ENCODE results near the gene POU2F1. TPM values are rescaled to one million over a fixed set of nuclear protein-coding genes. Genes with fewer than 3 reads are reported as not detected.

Gene POU2F1
- polyA plus RNA-seq, 1 donor (not counting 4 experiments of a cell fraction or from before 2014, with no cell fraction given), result 3.2 TPM

DNA sequence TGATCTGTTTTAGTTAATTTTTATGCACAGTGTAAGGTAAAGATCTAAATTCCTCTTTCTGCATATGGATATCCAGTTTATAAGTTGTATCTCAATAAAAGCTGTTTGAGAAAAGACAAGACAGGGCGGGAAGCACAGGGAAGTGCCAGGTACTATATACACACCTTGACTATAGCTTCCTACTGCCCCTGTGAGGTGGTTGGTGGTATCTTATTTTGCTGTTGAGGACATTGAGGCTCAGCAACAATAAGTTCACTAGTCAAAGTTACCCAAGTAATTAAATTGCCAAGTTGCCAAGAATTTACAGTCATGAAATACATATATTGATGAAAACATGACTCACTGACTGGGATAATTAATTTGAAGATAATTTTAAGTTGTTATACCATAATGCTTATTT is 188.5 kb downstream of the POU2F1 start:
- H4K20me1 ChIP-seq (ENCODE audit: control insufficient read depth, extremely low read depth, insufficient read depth, low read length), result no peaks in the 10 kb centered on the region
- dilution Hi-C loops (cut with MboI; ENCODE audit: extremely low pct_ligation_motif_present, low sequenced_read_pairs), result no loop called here
- TF ChIP-seq EZH2 (IDR thresholded peaks at IDR 0.05; ENCODE audit: low read length), result no peak
- TF ChIP-seq, protein P1, sequence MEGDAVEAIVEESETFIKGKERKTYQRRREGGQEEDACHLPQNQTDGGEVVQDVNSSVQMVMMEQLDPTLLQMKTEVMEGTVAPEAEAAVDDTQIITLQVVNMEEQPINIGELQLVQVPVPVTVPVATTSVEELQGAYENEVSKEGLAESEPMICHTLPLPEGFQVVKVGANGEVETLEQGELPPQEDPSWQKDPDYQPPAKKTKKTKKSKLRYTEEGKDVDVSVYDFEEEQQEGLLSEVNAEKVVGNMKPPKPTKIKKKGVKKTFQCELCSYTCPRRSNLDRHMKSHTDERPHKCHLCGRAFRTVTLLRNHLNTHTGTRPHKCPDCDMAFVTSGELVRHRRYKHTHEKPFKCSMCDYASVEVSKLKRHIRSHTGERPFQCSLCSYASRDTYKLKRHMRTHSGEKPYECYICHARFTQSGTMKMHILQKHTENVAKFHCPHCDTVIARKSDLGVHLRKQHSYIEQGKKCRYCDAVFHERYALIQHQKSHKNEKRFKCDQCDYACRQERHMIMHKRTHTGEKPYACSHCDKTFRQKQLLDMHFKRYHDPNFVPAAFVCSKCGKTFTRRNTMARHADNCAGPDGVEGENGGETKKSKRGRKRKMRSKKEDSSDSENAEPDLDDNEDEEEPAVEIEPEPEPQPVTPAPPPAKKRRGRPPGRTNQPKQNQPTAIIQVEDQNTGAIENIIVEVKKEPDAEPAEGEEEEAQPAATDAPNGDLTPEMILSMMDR (optimal IDR thresholded peaks at IDR 0.05 in 1 of 3, IDR thresholded peaks at IDR 0.05 in 1 of 3, conservative IDR thresholded peaks at IDR 0.05 in 1 of 3; ENCODE audit: extremely low read depth in 1 of 3, insufficient read depth in 2 of 3, low read length in 3 of 3), result peak; percentile 11 to 60 (median 16)
- FAIRE-seq (no peak), DNase-seq (ENCODE audit: low read depth, low spot score) (no peak)
- H3K4me2 ChIP-seq (ENCODE audit: control insufficient read depth, extremely low read depth, insufficient read depth, low read depth, low read length), result no peak overlapping the region
- H3K79me2 ChIP-seq (ENCODE audit: control insufficient read depth, insufficient read depth, low read length), result no peaks in the 10 kb centered on the region
- no peaks in the 10 kb centered on the region for H3K4me1 ChIP-seq (ENCODE audit: control insufficient read depth, extremely low read depth, insufficient read depth, low read length)
- H3K4me3 ChIP-seq (ENCODE audit: control insufficient read depth in 2 of 3, extremely low read depth in 1 of 3, insufficient read depth in 2 of 3, low read depth in 1 of 3, low read length in 3 of 3), result no peak overlapping the region
- peaks cover 1 to 6% of the 10 kb centered on the region in 2 experiments for H3K36me3 ChIP-seq (ENCODE audit: control insufficient read depth in 2 of 2, extremely low read depth in 1 of 2, insufficient read depth in 2 of 2, low read length in 2 of 2)
- no peaks in the 10 kb centered on the region for H3K9me1 ChIP-seq (ENCODE audit: control insufficient read depth, extremely low read depth, insufficient read depth, low read length)
- H2AFZ ChIP-seq (ENCODE audit: control insufficient read depth, low read length), result no peak overlapping the region
- H3K9ac ChIP-seq (ENCODE audit: control insufficient read depth, extremely low read depth, insufficient read depth, low read length), result no peak overlapping the region
- H3K9me3 ChIP-seq (ENCODE audit: control insufficient read depth, low read depth, low read length), result no peaks in the 10 kb centered on the region
- no peak overlapping the region for H3K27ac ChIP-seq (ENCODE audit: control insufficient read depth, insufficient read depth, low read length)
- no peaks in the 10 kb centered on the region for H3K27me3 ChIP-seq (ENCODE audit: control insufficient read depth, extremely low read depth, insufficient read depth, low read length)

DNA sequence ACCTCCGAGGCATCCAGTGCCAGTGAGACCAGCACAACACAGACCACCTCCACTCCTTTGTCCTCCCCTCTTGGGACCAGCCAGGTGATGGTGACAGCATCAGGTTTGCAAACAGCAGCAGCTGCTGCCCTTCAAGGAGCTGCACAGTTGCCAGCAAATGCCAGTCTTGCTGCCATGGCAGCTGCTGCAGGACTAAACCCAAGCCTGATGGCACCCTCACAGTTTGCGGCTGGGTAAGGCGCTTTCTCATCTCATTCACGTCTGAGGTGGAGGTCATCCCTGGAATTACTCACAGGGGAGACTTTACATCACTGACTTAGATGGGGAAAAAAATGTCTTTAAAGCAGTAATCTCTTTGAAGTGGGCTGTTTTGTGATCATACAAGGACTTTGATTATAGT is 191.4 kb downstream of the POU2F1 start:
- no peak overlapping the region for H2AFZ ChIP-seq (ENCODE audit: control insufficient read depth, low read length)

More for the DNA sequence above, 191.4 kb downstream of the POU2F1 start:
- DNase-seq (ENCODE audit: low read depth, low spot score) (no peak), FAIRE-seq (no peak)
- no peaks in the 10 kb centered on the region for H4K20me1 ChIP-seq (ENCODE audit: control insufficient read depth, extremely low read depth, insufficient read depth, low read length)
- dilution Hi-C loops (cut with MboI; ENCODE audit: extremely low pct_ligation_motif_present, low sequenced_read_pairs), result no loop called here
- H3K4me3 ChIP-seq (ENCODE audit: control insufficient read depth in 2 of 3, extremely low read depth in 1 of 3, insufficient read depth in 2 of 3, low read depth in 1 of 3, low read length in 3 of 3), result no peak overlapping the region
- TF ChIP-seq EZH2 (IDR thresholded peaks at IDR 0.05; ENCODE audit: low read length), result no peak
- TF ChIP-seq, protein P1 (optimal IDR thresholded peaks at IDR 0.05 in 1 of 3, IDR thresholded peaks at IDR 0.05 in 1 of 3, conservative IDR thresholded peaks at IDR 0.05 in 1 of 3; ENCODE audit: extremely low read depth in 1 of 3, insufficient read depth in 2 of 3, low read length in 3 of 3), result no peak
- peaks cover 1 to 6% of the 10 kb centered on the region in 2 experiments for H3K36me3 ChIP-seq (ENCODE audit: control insufficient read depth in 2 of 2, extremely low read depth in 1 of 2, insufficient read depth in 2 of 2, low read length in 2 of 2)
- H3K4me2 ChIP-seq (ENCODE audit: control insufficient read depth, extremely low read depth, insufficient read depth, low read depth, low read length), result no peak overlapping the region
- no peak overlapping the region for H3K27ac ChIP-seq (ENCODE audit: control insufficient read depth, insufficient read depth, low read length)
- H3K79me2 ChIP-seq (ENCODE audit: control insufficient read depth, insufficient read depth, low read length), result no peaks in the 10 kb centered on the region
- H3K9me1 ChIP-seq (ENCODE audit: control insufficient read depth, extremely low read depth, insufficient read depth, low read length), result no peaks in the 10 kb centered on the region
- no peaks in the 10 kb centered on the region for H3K27me3 ChIP-seq (ENCODE audit: control insufficient read depth, extremely low read depth, insufficient read depth, low read length)
- H3K9me3 ChIP-seq (ENCODE audit: control insufficient read depth, low read depth, low read length), result no peaks in the 10 kb centered on the region
- no peaks in the 10 kb centered on the region for H3K4me1 ChIP-seq (ENCODE audit: control insufficient read depth, extremely low read depth, insufficient read depth, low read length)
- no peak overlapping the region for H3K9ac ChIP-seq (ENCODE audit: control insufficient read depth, extremely low read depth, insufficient read depth, low read length)
